ENCODE data around the gene IDI2. TPM values are rescaled to one million over a fixed set of nuclear protein-coding genes. Genes with fewer than 3 reads are reported as not detected.

Gene IDI2
- total RNA-seq, 3 donors from 2014 or later (not counting 1 experiment from before 2014, with no cell fraction given), result not detected

DNA sequence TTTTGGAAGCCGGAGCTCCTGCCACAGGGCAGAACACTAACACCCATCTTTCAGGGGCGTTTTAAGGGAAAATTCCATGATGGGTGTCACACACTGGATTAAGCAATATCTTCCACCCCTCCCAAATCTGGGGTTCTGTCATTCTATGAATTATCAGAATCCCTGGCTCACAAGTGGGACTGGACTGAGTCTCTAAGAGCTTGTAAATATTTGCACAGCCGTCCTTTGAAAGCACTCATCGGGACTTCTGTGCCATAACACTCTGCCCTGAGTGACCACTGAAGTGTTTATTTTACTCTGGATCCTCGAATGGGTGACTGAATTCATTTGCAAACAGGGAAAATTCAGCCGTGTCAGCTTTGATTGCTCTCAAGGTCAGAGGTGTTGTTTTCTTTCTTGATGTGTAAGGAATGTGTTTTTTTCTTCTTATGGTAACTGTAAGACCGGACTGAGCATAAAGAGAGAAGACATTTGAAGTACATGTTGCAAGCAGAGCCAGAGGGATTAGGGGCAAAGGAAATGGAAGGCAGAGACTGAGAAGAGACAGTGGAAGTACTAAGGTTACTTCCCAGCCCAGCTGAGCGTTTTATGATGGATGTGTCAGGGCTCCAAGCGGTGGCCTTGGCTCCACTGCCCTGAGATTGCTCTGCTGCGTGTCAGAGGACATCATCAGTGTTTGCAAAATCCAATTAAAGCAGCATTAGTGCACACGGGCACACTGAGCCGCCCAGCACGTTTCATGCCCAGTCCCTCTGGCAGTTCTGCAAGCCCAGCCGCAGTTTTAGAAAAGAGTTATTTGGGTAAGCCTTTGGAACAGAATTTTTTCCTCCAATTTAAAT is 55.1 kb downstream of the IDI2 start:
- H3K36me3 Mint-ChIP-seq, result no peaks in the 10 kb centered on the region
- TF ChIP-seq, protein P1, sequence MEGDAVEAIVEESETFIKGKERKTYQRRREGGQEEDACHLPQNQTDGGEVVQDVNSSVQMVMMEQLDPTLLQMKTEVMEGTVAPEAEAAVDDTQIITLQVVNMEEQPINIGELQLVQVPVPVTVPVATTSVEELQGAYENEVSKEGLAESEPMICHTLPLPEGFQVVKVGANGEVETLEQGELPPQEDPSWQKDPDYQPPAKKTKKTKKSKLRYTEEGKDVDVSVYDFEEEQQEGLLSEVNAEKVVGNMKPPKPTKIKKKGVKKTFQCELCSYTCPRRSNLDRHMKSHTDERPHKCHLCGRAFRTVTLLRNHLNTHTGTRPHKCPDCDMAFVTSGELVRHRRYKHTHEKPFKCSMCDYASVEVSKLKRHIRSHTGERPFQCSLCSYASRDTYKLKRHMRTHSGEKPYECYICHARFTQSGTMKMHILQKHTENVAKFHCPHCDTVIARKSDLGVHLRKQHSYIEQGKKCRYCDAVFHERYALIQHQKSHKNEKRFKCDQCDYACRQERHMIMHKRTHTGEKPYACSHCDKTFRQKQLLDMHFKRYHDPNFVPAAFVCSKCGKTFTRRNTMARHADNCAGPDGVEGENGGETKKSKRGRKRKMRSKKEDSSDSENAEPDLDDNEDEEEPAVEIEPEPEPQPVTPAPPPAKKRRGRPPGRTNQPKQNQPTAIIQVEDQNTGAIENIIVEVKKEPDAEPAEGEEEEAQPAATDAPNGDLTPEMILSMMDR (IDR thresholded peaks at IDR 0.05), result no peak
- peaks cover 19 to 25% of the 10 kb centered on the region in 2 donors for H3K27me3 Mint-ChIP-seq (ENCODE audit: low read depth in 2 of 2)
- Histone ChIP-seq H3K4me3 (ENCODE audit: low read length) (no peak overlapping the region), H3K9me3 (ENCODE audit: control insufficient read depth, insufficient read depth, low read length) (no peaks in the 10 kb centered on the region), H3K36me3 (ENCODE audit: control insufficient read depth, insufficient read depth, low read length) (no peaks in the 10 kb centered on the region), H3K27ac (ENCODE audit: low read length) (no peak overlapping the region), H3K27me3 (ENCODE audit: control insufficient read depth, insufficient read depth, low read length) (no peaks in the 10 kb centered on the region), H3K4me1 (ENCODE audit: control insufficient read depth, insufficient read depth, low read length) (no peaks in the 10 kb centered on the region)
- ATAC-seq (no peak), DNase-seq (no peak)
- no peak overlapping the region for H3K4me3 Mint-ChIP-seq
- intact Hi-C loops (cut with micrococcal nuclease), result no loop called here
- no peaks in the 10 kb centered on the region for H3K9me3 Mint-ChIP-seq
- H3K27ac Mint-ChIP-seq, result no peak overlapping the region
- peaks cover 0 to 4% of the 10 kb centered on the region in 2 donors for H3K4me1 Mint-ChIP-seq
- WGBS (ENCODE audit: insufficient coverage), result 78% methylated on average over 14 of the region's 14 CpGs

GRCh38 chr10:969473-970150 is 56.0 kb downstream of the IDI2 start:
- intact Hi-C loops (cut with micrococcal nuclease), result no loop called here
- H3K4me3 Mint-ChIP-seq, result no peak overlapping the region
- H3K36me3 Mint-ChIP-seq, result no peaks in the 10 kb centered on the region
- Histone ChIP-seq H3K27me3 (ENCODE audit: control insufficient read depth, insufficient read depth, low read length) (no peaks in the 10 kb centered on the region), H3K27ac (ENCODE audit: low read length) (no peak overlapping the region), H3K4me3 (ENCODE audit: low read length) (no peak overlapping the region), H3K4me1 (ENCODE audit: control insufficient read depth, insufficient read depth, low read length) (no peaks in the 10 kb centered on the region), H3K9me3 (ENCODE audit: control insufficient read depth, insufficient read depth, low read length) (no peaks in the 10 kb centered on the region), H3K36me3 (ENCODE audit: control insufficient read depth, insufficient read depth, low read length) (no peaks in the 10 kb centered on the region)
- 86% methylated on average over 14 of the region's 15 CpGs for WGBS (ENCODE audit: insufficient coverage)
- H3K27ac Mint-ChIP-seq, result no peak overlapping the region
- DNase-seq (no peak), ATAC-seq (no peak)
- H3K4me1 Mint-ChIP-seq, result peaks cover 0 to 4% of the 10 kb centered on the region in 2 donors
- no peaks in the 10 kb centered on the region for H3K9me3 Mint-ChIP-seq
- TF ChIP-seq, protein P1 (IDR thresholded peaks at IDR 0.05), result no peak
- peaks cover 19 to 25% of the 10 kb centered on the region in 2 donors for H3K27me3 Mint-ChIP-seq (ENCODE audit: low read depth in 2 of 2)

Other genes starting within 250 kb of the IDI2 start
- gene LARP4B, start 94.2 kb downstream of the IDI2 start, total RNA-seq, result 10 to 100 TPM; 75.5 to 95.4 (median 90.2) TPM
- gene GTPBP4, start 37.4 kb downstream of the IDI2 start, total RNA-seq, result 10 to 100 TPM; 53.9 to 99.6 (median 72.5) TPM
- gene IDI1, start 23.3 kb upstream of the IDI2 start, total RNA-seq, result 100 to 1,000 TPM; 156 to 229 (median 163) TPM
- gene WDR37, start 30.5 kb upstream of the IDI2 start, total RNA-seq, result 10 to 100 TPM; 56.3 to 59.6 (median 57.6) TPM